ENCODE measurements around the gene SARM1.

GRCh38 chr17:28386391-28386790 lies 14.9 kb downstream of the SARM1 start:
- TF ChIP-seq GATA2 (IDR thresholded peaks at IDR 0.05; ENCODE audit: low read depth, low read length), result no peak
- TF ChIP-seq GATA3 (IDR thresholded peaks at IDR 0.05; ENCODE audit: low read depth, low read length), result no peak
